HG03139 (cell line): ENCODE results near the gene SRGAP2C.
"Not testable (repeated sequence)": the region's sequence is repeated elsewhere in the genome, so short reads cannot be mapped to it uniquely, and the experiment has no call there.

Source experiments
- ATAC-seq: cut with Tn5 transposase; IDR thresholded peaks from one replicate; pipeline ENCODE4 v1.9.1; 2021; ENCODE audit not compliant: unreplicated experiment

Gene SRGAP2C

DNA sequence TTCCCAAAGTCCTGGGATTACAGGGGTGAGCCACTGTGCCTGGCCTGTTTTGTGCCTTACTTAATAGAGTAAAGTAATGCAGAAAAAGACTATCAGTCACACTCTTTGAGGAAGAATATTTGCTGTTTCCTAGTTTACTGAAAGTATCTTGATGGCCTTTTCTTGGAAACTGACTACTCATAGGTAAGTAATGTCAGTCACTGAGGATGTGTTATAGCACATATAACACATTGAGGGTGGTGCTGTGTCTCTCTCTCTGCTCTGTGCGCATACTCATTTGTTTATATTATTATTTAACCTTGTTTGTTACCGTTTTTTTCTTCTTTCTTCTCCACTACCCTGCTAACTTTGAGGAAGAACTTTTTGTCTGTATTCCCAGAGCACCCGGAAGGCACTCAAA lies 93.4 kb downstream of the SRGAP2C start:
- not testable (repeated sequence) for ATAC-seq

DNA sequence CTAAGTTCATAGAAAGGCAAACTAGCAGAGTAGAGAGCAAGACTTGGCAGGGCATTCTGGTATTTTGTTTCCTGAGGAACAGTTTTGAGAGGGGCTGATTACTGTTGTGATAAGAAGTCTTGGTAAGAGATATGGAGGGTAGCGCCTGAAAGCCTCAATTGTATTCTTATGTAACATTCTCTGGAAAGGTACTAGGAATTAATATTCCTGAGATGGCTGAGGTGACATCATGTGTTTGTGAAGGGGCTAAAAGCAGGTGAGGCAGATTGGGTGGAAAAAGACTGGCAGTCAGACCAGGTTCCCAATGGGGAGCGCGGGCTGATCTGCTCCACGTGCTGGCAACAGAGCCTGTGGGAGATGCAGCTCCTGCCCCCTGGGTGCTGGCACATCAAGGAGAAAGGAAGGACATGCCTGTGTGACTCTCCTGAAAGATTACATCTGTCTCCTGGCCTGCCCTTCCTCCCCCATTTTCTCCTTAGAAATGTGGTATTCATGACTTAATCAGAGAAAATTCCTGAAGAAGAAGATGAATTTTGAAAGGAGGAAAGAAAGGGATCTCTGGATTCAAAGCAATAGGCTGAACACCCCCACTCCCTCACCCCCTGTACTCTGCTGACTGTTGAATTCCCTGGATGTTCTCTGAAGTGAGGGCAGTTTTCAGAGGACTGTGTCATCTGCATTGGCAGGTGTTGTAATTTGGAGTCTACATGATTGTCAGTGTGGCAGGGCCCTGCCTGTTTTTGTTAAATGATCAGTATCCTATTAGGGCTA lies 94.2 kb downstream of the SRGAP2C start:
- not testable (repeated sequence) for ATAC-seq

DNA sequence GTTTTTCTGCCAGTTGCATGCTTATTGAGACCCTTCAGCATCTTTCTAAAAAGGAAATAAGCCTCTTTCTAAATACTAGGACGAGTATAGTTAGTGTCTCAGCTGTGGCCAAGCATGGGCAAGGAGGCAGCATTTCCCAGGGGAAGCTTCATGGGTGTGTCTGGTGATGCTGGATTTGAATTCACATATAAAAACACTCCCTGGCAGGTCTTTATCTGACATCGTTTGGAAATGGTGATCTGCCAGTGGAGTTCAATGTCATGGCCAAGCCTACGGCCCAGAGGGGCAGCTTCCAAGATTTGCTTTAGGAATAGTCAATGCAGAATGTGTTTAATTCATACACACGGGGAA lies 94.7 kb downstream of the SRGAP2C start:
- not testable (repeated sequence) for ATAC-seq

DNA sequence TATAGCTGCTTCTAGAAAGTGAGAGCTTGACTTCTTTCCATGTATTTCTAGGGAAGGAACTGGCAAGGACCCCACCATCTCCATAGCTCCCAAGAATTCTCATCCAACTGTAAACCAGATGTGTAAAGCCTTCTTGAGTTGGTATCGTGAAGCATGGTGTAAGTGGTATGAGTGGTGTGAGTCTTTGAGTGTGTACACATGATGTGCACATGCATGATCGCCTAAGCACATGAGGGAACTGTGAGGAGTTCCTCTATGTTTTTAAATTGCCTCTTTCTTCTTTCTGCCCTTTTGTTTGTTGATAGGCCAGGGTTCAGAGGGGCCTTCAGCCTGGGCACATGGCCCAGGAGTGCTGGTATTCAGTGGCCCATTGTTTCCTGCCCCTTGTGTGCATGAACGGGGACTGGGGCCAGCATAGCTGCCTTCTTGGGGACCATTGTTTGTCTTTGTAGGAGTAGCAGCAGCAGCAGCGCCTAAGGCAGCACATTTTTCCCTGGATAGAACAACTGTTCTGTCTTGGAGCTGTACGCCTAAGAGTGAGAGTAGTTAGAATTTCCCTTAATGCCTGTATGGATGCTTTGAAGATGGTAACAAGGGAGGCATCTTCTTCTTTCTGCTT lies 96.0 kb downstream of the SRGAP2C start:
- not testable (repeated sequence) for ATAC-seq

DNA sequence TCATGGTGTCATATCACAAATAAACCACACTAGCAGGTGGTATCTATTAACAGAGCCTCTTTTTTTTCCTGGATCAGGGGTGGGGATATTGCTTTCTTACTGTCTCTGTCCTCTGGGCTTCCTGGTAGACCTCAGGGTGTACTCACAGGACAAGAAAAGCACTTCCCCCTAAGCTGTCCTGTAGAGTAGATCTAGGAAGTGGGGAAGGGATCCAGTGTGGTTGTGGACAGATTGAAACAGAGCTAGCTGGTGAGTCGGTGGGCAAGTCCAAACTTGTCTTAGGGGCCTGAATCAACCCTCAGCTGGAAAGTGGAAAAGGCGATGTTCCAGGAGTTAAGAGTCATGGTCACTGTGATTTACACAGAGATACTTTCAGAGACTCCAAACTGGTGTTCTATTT lies 96.7 kb downstream of the SRGAP2C start:
- ATAC-seq, result not testable (repeated sequence)

DNA sequence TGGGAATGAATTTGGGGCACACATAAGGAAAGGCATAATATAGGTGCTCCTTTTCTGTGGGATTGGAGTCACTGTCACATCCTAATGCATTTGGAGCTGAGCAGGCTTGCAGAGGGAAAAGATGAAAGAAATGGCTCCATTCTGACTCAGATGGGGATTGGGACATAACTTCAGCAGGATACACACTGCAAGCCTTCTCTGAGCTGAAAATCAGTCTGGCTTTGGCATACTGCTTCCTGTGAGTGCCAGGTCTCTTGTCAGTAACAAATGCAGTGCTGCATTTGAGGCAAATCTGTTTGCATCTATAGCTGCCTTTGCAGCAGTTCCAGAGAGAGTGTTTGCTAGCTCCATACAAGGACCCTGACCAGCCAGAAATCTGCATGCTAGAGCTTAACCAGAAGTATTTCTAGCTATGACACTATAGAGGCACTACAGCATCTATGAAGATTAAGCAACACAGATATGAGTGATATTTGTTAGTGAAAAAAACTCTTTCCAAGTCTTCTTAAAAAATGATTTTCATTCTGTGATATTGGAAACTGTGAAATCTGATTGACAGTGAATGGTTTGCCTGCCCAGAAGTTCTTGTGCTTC lies 98.9 kb downstream of the SRGAP2C start:
- ATAC-seq, result not testable (repeated sequence)

DNA sequence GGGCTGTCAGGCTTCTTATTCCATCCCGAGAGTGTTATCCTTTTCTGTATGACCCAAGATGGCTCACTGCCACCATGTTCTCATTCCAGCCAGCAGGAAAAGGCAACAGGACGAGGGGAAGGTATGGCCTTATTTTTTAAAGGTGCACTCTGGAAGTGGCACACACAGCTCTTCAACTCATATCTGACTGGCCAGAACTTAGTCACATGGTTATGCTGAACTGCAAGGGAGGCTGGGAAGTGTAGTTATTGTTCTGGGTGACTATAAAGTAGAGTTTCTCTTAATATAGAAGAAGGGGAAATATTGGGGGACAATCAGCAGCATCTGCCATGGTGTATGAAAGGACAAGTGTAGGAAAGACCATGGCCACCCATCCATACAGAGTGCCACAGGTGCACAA lies 107.8 kb downstream of the SRGAP2C start:
- ATAC-seq, result not testable (repeated sequence)

DNA sequence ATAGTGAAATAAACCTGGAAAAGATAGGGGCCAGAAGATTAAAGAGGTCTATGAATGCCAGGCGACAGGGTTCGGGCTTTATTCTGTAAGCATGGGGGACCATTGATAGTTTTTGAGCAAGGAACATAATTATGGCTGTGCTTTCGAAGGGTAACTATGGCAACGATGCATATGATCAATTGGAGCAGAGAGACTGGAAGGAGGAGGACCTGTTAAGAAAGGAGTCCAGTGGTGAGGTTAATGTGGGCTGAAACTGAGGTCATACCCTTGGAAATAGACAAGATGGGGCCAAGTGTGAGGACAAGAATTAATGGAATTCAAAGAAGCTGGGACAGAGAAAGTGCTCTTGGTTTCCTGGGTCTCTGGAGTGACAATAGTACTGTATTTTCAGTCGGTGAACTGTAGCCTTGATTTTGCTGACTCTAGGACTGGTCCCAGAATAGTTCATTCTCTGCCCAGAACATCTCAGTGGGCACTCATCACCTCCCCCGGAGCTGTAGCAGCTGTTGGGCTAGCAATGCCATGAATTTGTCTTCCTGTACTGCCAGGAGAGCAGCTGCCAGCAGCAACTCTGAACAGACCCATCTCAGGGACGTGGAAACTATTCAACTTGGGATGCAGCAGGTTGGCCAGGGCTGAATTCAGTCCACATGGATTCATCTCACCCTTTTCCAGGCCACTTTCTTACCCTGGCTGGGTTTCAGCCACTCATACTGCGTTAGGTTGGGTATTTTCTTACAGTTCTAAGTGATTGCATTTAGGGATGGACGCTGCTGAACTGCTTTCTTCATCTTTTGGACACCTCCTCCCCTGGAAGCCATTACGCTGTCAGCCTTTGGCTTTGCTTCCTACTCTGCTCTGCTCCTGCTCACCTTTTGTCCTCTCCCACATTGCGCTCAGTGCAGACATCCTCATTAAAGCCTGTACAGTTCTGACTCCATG lies 108.8 kb downstream of the SRGAP2C start:
- ATAC-seq, result not testable (repeated sequence)

DNA sequence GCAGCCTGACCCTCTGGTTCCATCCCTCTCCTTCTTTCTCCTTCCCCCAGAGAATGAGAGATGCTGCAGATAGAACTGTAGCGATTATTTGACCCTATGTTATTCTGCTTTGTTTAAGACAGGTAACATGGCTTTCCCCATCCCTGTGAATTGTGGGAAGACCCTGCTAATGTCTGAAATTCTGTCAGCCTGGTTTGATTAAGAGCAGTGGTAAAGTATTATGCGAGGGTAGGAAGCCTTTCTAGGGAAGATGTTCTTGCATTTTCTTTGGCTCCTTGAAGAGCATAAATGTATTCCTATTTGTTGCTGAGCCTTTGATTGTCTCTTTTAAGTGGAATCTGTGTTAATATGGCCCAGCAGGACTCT lies 109.4 kb downstream of the SRGAP2C start:
- not testable (repeated sequence) for ATAC-seq

DNA sequence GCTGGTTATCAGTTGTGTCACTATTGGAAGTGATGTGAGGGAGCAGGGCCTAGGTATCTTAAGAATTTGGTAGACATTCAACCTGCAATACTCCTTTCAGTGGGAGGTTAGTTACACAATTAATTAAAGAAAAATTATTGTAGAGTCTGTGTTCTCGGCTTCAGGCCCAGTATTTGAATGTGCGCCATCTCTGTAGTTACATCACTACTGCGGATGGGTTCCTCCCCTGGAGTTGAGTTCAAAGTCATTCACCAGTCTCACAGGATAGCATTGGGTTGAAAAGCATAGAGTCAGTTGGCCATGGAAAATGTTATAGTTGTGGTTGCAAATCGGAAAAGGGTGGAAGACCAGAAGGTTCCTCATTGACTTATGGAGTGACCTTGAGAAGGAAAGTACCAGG lies 111.8 kb downstream of the SRGAP2C start:
- ATAC-seq, result not testable (repeated sequence)

DNA sequence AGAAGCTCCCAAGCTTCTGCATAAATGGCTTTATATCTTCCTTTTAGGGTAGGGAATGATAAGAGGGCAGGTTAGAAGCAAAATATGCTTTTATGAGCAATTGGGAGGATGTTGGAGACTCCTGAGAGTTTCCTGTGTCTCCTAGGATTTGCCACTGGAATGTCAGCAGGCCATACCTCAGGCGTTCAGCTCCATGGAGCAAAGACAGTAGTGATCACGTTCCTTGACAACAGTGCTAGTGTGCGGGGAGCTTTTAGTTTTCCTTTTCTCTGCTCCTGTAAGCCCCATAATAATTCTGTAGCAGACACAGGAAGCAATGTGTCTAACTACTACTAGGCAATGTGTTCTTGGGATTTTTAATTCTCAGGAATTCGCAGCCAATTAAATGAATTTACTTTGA lies 113.8 kb downstream of the SRGAP2C start:
- not testable (repeated sequence) for ATAC-seq

DNA sequence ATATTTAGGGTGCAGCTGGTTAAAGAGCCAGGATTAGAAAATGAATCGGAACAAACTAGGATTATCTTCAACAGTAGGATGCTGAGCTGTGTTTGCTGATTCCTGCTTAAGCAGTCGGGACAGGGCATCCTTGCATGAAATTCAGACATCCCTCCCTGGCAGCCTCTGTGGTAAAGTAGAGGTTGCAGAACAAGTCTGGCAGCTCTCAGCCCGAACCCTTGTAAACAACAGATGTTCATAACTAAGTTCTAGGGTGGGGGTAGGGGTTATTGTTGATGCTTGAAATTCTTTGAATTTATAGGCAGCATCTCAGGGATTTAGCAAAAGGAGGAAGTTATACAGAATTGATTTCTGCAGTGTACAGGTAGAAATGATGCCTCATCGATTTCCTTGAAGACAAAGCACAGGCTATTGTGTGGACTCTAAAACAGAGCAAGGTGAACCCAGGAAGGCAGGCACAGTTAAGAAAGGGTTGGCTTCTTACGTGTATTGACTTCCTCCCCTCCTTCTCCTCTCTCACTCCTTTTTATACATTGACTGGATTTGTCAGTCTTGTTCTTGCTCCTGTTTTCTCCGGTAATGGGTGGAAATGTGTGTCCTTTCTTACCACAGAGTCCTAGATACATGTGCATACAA lies 114.9 kb downstream of the SRGAP2C start:
- ATAC-seq, result not testable (repeated sequence)

DNA sequence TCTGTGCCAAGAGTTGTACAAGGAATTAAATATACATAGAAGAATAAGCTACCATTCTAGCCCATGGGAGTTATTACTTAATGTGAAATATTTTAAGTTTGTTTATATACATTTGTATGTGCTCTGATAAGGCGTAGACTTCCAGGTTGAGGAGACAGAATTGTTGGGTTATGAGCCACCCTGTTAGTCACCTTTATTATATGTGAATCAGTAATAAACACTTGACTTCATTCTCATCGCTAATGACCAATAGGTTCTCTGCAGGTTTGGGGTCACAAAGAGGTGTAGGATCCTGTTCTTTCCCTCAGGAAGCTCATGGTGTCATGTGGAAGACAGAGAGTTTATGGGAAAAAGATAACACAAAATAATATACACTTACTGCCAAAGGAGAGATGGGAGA lies 117.1 kb downstream of the SRGAP2C start:
- not testable (repeated sequence) for ATAC-seq

DNA sequence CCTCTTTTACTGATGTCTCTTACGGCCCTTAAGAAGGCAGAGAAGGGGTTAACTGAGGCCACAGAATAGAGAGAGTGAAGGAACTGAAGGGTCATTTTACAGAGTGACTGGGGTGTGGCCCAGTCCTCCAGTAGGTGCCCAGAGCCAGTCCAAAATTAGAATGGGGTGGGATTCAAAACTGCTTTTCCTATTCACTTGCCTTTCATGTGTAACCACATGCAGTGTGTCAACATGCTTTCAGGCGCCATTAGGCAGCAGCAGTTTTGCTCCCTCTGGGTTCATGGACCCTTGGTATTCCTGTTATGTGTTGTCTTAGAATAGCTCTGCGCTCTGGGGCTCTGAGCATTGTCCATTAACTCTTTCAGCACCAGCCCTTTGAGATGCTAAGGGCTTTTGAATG lies 123.0 kb downstream of the SRGAP2C start:
- not testable (repeated sequence) for ATAC-seq

DNA sequence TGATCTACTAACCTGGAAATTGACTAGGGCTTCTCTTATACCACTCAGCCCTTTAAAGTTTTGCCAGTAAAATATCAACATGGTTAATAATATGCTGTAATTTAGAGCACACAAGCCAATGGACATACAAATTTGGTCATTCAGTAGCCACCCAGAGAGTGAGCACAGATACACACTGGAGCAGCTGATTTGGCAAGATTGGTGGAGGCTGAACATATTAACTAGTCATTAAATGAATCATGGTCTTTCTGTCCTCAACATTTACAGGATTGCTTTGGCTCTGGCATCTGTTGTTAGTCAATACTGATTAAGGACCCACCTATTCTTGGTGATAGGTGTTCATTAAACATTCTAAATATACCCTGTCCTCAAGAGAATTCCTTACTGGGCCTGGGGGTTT lies 130.7 kb downstream of the SRGAP2C start:
- ATAC-seq, result not testable (repeated sequence)

DNA sequence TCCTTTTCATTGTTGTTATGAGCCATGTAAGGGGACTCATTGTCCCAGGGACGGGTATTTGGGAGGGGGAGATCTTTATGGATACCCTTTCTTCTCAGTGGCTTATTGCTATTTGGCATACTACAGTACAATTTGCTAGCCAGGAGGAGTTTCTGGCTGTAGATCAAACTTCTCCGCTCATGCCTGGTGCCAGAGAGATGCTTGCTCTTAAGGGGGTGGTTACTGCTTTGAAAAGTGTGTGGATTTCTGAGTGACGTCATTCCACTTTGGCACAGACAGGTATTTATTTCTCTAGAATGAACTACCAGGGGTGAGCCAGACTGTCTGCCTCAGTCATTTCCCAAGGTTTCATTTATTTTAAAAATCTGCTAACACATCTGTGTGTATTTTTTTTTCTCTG lies 131.3 kb downstream of the SRGAP2C start:
- not testable (repeated sequence) for ATAC-seq

DNA sequence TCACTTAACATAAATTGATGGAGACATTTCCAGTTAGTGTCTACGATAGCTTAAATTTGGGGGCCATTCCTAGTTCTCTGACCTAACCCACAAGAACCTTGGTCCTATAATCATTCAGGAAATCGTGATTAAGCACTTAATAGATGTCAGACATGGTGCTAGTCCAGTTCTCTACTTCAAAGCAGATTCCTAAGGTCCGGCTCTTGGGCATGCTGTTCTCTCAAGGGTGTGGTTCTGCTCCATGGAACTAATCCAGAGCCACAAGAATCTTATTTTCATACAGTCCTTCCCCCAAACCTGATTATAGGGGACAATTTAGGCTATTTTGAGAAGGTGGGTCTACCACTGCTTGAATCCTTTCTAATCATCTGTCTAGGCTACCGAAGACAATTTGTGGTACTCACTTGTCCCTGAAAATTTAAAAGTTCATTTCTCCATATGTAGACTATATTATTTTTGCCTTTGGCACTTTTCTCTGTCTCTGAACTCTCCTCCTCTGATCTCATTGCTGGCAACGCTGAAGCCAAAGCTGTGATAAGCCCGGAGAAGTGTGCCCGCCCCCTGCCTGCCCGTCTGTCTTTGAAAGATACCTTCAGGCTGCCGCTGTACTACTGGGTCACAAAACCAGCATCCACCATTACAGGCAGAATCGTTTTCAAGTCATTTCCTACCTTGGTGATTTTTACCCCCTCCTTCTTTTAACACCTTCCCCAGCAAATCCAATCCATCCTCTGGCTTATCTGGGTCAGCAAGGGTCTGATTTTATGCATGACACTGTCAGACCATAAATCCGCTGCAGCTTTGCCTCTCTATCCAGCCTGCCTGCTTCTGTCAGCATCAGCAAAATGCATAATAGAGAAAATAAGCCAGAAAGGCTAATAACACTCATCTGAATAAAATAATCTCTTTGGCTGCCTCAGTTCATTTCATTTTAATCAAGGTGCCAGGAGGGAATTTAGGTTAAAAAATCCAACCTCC lies 133.0 kb downstream of the SRGAP2C start:
- not testable (repeated sequence) for ATAC-seq

DNA sequence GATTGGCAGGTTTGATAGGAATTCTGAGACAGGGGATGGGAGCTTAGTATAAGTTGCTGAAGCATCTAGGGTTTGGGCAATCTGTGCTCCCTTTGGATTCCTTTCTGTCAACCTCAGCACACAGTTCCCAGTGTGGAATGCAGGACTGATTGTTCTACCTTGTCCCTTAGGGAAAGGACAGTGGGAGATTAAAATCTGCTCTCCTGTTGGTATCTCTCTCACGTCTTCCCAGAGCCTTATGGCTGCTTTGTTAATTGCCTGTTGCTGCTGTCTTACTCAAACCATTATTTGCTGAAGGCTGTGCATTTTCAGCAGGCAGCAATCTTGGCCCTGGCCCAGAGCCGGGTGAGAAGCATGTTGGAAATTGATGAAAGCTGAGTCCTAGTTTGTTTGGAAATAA lies 133.9 kb downstream of the SRGAP2C start:
- not testable (repeated sequence) for ATAC-seq

DNA sequence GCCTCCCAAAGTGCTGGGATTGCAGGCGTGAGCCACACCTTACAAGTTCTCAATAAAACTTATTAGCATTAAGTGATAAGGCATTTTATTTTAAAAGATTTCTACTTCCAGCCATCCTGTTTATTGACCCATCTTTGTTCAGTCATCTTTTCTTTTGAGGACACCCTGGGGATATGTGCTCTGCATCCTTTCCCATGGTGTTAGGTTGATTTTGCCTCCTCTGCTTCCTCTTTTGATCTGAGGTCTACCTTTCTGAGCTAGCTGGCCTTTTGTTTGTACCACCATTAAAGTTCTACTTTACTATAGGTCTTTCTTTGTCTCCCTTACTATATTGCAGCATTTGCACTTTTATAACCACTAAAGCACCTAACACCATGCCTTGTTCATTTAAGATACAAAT lies 136.9 kb downstream of the SRGAP2C start:
- not testable (repeated sequence) for ATAC-seq
